GM23338 (cell line): ENCODE results near the gene NPDC1. TPM values are rescaled to one million over a fixed set of nuclear protein-coding genes. Genes with fewer than 3 reads are reported as not detected.

Experiments used
- ATAC-seq: fragments of 200-7000 bp; cut with Tn5 transposase; 3 replicates; pipeline ENCODE4 v1.9.1; 2020
- DNase-seq: peaks from one replicate; pipeline ENCODE4 v3.0.0-alpha.2; 2015; ENCODE audit warnings: low spot score
- H2AFZ ChIP-seq: fragments of 200-600 bp; sonication (generic); 2 replicates; pipeline ENCODE4 v1.8.0; 2016; ENCODE audit warnings: antibody characterized with exemption, mild to moderate bottlenecking, moderate library complexity
- H3F3A ChIP-seq: fragments of 200-600 bp; sonication (generic); replicated peaks from 2 replicates; pipeline ENCODE4 v1.8.0; 2017; ENCODE audit warnings: antibody characterized with exemption, mixed run types, low read depth
- H3K27ac ChIP-seq: fragments of 200-600 bp; sonication (generic); 2 replicates; pipeline ENCODE4 v1.6.1; 2016; ENCODE audit warnings: low read depth
- H3K27me3 ChIP-seq: fragments of 200-600 bp; sonication (generic); 2 replicates; pipeline ENCODE4 v1.8.0; 2016; ENCODE audit warnings: mild to moderate bottlenecking, mixed run types, moderate library complexity; ENCODE audit not compliant: insufficient read depth
- H3K36me3 ChIP-seq: fragments of 200-600 bp; sonication (generic); 2 replicates; pipeline ENCODE4 v1.8.0; 2016; ENCODE audit warnings: mild to moderate bottlenecking; ENCODE audit not compliant: insufficient read depth
- H3K4me1 ChIP-seq: fragments of 200-600 bp; sonication (generic); 2 replicates; pipeline ENCODE4 v1.8.0; 2016; ENCODE audit warnings: mild to moderate bottlenecking, moderate library complexity; ENCODE audit not compliant: insufficient read depth
- H3K4me2 ChIP-seq: fragments of 200-600 bp; sonication (generic); 2 replicates; pipeline ENCODE4 v1.7.1; 2017; ENCODE audit warnings: mixed run types
- H3K4me3 ChIP-seq: fragments of 200-600 bp; sonication (generic); 2 replicates; pipeline ENCODE4 v1.6.1; 2016; ENCODE audit warnings: mixed run types
- H3K79me2 ChIP-seq: fragments of 200-600 bp; sonication (generic); replicated peaks from 2 replicates; pipeline ENCODE4 v1.8.0; 2017; ENCODE audit warnings: mild to moderate bottlenecking; ENCODE audit not compliant: insufficient read depth
- H3K9me2 ChIP-seq: fragments of 200-600 bp; sonication (generic); 2 replicates; pipeline ENCODE4 v1.8.0; 2017; ENCODE audit not compliant: insufficient read depth
- H4K20me1 ChIP-seq: fragments of 200-600 bp; sonication (generic); replicated peaks from 2 replicates; pipeline ENCODE4 v1.8.0; 2017; ENCODE audit warnings: mild to moderate bottlenecking; ENCODE audit not compliant: insufficient read depth
- H3K27ac Mint-ChIP-seq: 2 replicates; pipeline ENCODE4 v1.8.0; 2020; ENCODE audit warnings: inconsistent platforms, mild to moderate bottlenecking, moderate library complexity, mixed read lengths
- H3K27me3 Mint-ChIP-seq: 3 replicates; pipeline ENCODE4 v1.8.0; 2022; ENCODE audit warnings: low read depth, mild to moderate bottlenecking, moderate library complexity, mixed read lengths, inconsistent platforms; ENCODE audit not compliant: insufficient read depth, poor library complexity
- H3K36me3 Mint-ChIP-seq: 3 replicates; pipeline ENCODE4 v1.8.0; 2021; ENCODE audit warnings: low read depth, mild to moderate bottlenecking, inconsistent platforms, moderate library complexity, mixed read lengths
- H3K4me1 Mint-ChIP-seq: 3 replicates; pipeline ENCODE4 v1.8.0; 2020; ENCODE audit warnings: mild to moderate bottlenecking, inconsistent platforms, mixed read lengths
- H3K4me3 Mint-ChIP-seq: 3 replicates; pipeline ENCODE4 v1.8.0; 2021; ENCODE audit warnings: moderate library complexity, mild to moderate bottlenecking, inconsistent platforms, mixed read lengths
- H3K9me3 Mint-ChIP-seq: 3 replicates; pipeline ENCODE4 v1.8.0; 2020; ENCODE audit warnings: moderate library complexity, mild to moderate bottlenecking, inconsistent platforms, mixed read lengths
- CREB1 ChIP-seq: fragments of 250-450 bp; sonication (Bioruptor Pico); IDR thresholded peaks from 2 replicates; pipeline ENCODE4 v1.5.0; 2020; ENCODE audit warnings: low read depth, mild to moderate bottlenecking, moderate library complexity
- CTCF ChIP-seq, 2 experiments: fragments of 200-600 bp in 1 of 2; sonication (generic) in 1 of 2; conservative IDR thresholded peaks; 2 replicates each; pipeline versions ENCODE4 v1.5.1 to v1.6.1; 2016 to 2017; ENCODE audit warnings: antibody characterized with exemption in 2 of 2, low read depth in 2 of 2, mild to moderate bottlenecking in 2 of 2, moderate library complexity in 1 of 2
- EZH2phosphoT487 ChIP-seq: fragments of 200-600 bp; sonication (generic); IDR thresholded peaks from one replicate; pipeline ENCODE4 v1.8.1; 2018; ENCODE audit warnings: antibody characterized with exemption; ENCODE audit not compliant: unreplicated experiment
- JUNB ChIP-seq: IDR thresholded peaks from one replicate; pipeline ENCODE4 v1.6.1; 2016; ENCODE audit warnings: antibody characterized with exemption; ENCODE audit not compliant: unreplicated experiment
- NANOG ChIP-seq: IDR thresholded peaks from 2 replicates; pipeline ENCODE4 v1.6.1; 2016; ENCODE audit warnings: antibody characterized with exemption, borderline replicate concordance
- ZNF114 ChIP-seq: fragments of 250-450 bp; sonication (Bioruptor Pico); IDR thresholded peaks from 2 replicates; pipeline ENCODE4 v1.5.0; 2020; ENCODE audit warnings: mild to moderate bottlenecking, moderate library complexity
- ZNF462 ChIP-seq: fragments of 250-450 bp; sonication (Bioruptor Pico); IDR thresholded peaks from 2 replicates; pipeline ENCODE4 v1.5.0; 2020; ENCODE audit warnings: mild to moderate bottlenecking, moderate library complexity
- polyA plus RNA-seq: library from polyadenylated mRNA; unstranded; fragments of >200 nt; fragmentation: Nextera tagmentation; extraction: Ambion mirVana; gene quantifications from 2 replicates; pipeline ENCODE4 v1.2.1, GENCODE V29; 2016
- total RNA-seq: library from RNA; depleted of rRNA; stranded (reverse); fragments of >200 nt; shearing (Covaris generic); gene quantifications from 2 replicates; pipeline ENCODE4 v1.2.3, GENCODE V29; 2014

The NPDC1 gene
- total and polyA plus RNA-seq, 2 experiments from 2014 or later: 34.3 to 35.5 TPM

DNA sequence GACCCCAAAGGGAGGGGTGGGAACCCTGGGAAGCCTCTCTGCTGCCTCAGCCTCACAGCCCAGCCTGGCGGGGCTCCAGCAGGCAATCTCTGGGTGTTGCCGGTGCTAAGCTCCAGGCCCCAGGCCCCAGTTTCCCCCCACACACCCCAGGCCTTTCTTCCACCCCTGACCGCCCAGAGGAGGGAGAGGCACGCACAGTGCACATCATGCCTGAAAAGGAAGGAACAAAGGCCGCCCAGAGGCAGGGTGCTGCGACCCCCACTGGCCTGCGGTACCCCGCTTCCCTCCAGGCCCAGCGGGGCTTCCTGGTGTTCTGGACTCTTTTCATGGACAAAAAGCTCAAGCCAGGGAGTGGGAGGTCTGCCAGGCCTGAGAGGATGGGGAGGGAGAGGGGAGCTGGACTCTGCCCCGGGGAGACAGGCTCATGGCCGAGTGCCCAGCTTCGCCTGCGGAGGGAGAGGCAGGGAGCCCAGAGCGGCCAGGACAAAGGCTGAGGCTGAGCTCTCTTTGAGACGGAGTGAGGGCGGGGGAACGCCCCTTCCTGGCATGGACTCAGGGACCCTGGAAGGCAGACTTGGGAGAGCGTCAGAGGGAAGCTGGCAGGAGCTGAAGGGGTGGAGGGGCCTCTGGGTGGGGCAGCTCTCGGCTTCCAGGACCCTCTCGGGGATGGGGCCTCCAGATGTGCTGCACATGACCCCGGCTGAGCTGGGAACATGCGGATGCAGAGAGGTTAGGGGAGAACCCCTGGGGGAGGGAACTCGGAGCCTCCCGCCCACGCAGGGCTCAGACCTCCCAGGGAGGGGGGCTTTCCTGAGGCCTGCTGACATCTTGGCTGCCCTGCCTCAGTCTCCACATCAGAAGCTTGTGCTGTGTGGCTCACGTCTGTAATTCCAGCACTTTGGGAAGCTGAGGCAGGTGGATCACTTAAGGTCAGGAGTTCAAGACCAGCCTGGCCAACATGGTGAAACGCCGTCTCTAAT is 9.7 kb upstream of the NPDC1 start:
- no peak for DNase-seq

More for the DNA sequence above, 9.7 kb upstream of the NPDC1 start:
- Histone ChIP-seq H3K27ac (no peak overlapping the region), H3K36me3 (no peaks in the 10 kb centered on the region), H3F3A (0 out of 2 replicates have a peak, but pooled peaks cover 2% of the 10 kb centered on the region), H3K4me3 (no peak overlapping the region), H3K27me3 (peaks cover 34% of the 10 kb centered on the region), H3K79me2 (no peaks in the 10 kb centered on the region), H3K4me2 (no peak overlapping the region), H3K4me1 (no peaks in the 10 kb centered on the region), H3K9me2 (no peaks in the 10 kb centered on the region), H2AFZ (no peak overlapping the region), H4K20me1 (no peaks in the 10 kb centered on the region)
- H3K36me3 Mint-ChIP-seq: no peaks in the 10 kb centered on the region
- H3K9me3 Mint-ChIP-seq: no peaks in the 10 kb centered on the region
- TF ChIP-seq ZNF462 (CRISPR knock-in tag): no peak
- TF ChIP-seq EZH2phosphoT487: no peak
- TF ChIP-seq ZNF114 (CRISPR knock-in tag): no peak
- no peak for TF ChIP-seq CTCF (conservative IDR thresholded peaks at IDR 0.05; ENCODE audit: low read depth in 2 of 2)
- TF ChIP-seq NANOG: no peak
- no peak for TF ChIP-seq JUNB
- TF ChIP-seq CREB1 (CRISPR knock-in tag): no peak
- H3K4me1 Mint-ChIP-seq: peaks cover 2% of the 10 kb centered on the region; the same call in 1 of the 3 replicates
- no peak overlapping the region for H3K27ac Mint-ChIP-seq
- H3K4me3 Mint-ChIP-seq: no peak overlapping the region
- H3K27me3 Mint-ChIP-seq: peaks cover 38% of the 10 kb centered on the region
- ATAC-seq: peak; percentile 12
